LNCaP clone FGC (cell line): ENCODE data around the gene FZD7.

Source experiments
- DNase-seq: peaks from one replicate; pipeline ENCODE4 v3.0.0-alpha.2; 2011; ENCODE audit warnings: low read depth
- H3K4me3 ChIP-seq: 2 replicates; pipeline ENCODE4 v1.5.1; 2011; ENCODE audit warnings: mild to moderate bottlenecking, low read depth, low read length, control low read depth
- CTCF ChIP-seq: IDR thresholded peaks from 2 replicates; pipeline ENCODE4 v1.5.1; 2012; ENCODE audit warnings: mild to moderate bottlenecking; ENCODE audit not compliant: control insufficient read depth, insufficient read depth; ENCODE audit errors: extremely low read depth

FZD7 gene

GRCh38 chr2:202002381-202002780, 31.3 kb upstream of the FZD7 start:
- DNase-seq, result no peak
- H3K4me3 ChIP-seq, result no peak overlapping the region
- no peak for TF ChIP-seq CTCF

GRCh38 chr2:202005272-202005887, 28.3 kb upstream of the FZD7 start:
- DNase-seq, result no peak
- no peak overlapping the region for H3K4me3 ChIP-seq
- no peak for TF ChIP-seq CTCF

- DNase-seq, result no peak
- TF ChIP-seq CTCF, result no peak
- H3K4me3 ChIP-seq, result no peak overlapping the region
Measured at GRCh38 chr2:202006301-202006700, 27.4 kb upstream of the FZD7 start.

GRCh38 chr2:202007015-202007982, 26.4 kb upstream of the FZD7 start:
- no peak for TF ChIP-seq CTCF
- no peak for DNase-seq
- no peak overlapping the region for H3K4me3 ChIP-seq

GRCh38 chr2:202007983-202008354, 25.7 kb upstream of the FZD7 start:
- TF ChIP-seq CTCF, result no peak
- DNase-seq, result no peak
- no peak overlapping the region for H3K4me3 ChIP-seq

- no peak overlapping the region for H3K4me3 ChIP-seq
- TF ChIP-seq CTCF, result no peak
- no peak for DNase-seq
Measured at GRCh38 chr2:202009019-202009481, 24.6 kb upstream of the FZD7 start.

- no peak for TF ChIP-seq CTCF
- no peak overlapping the region for H3K4me3 ChIP-seq
Measured at GRCh38 chr2:202009581-202009980, 24.1 kb upstream of the FZD7 start.

More at GRCh38 chr2:202009581-202009980, 24.1 kb upstream of the FZD7 start:
- no peak for DNase-seq
